NOMO-1 (cell line): ENCODE measurements around the gene GPANK1.

ENCODE experiments used
- DNase-seq, 2 experiments: peaks; one replicate each; lab custom pipeline; 2025; ENCODE audit not compliant: unreplicated experiment in 2 of 2; lab: John Stamatoyannopoulos, UW

The GPANK1 gene

DNA sequence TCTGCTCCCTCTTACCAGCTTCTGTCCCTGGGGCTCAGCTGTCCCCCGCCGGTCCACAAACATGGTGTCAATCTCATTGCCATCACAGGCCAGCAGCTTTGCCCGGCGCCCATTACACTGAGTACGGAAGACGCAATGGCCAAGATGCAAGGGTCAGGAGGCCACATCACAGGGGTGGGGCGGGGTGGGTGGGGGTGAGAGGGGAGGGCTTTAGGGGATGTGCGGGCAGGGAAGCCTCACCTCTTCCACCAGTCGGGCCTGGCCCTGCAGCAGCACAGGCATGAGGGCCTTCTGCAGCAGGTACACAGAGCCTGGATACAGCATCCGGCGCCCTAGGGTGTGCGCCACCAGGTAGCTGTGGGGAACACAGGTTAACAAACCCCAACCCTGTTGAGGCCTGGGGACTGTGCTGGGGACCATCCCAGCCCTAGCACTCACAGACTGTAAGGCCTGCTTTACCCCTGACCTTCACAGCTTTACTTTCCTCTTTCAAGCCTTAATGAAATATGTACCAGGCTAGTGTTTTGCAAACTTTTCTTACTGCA, 26.8 kb upstream of the GPANK1 start:
- no peak for DNase-seq

DNA sequence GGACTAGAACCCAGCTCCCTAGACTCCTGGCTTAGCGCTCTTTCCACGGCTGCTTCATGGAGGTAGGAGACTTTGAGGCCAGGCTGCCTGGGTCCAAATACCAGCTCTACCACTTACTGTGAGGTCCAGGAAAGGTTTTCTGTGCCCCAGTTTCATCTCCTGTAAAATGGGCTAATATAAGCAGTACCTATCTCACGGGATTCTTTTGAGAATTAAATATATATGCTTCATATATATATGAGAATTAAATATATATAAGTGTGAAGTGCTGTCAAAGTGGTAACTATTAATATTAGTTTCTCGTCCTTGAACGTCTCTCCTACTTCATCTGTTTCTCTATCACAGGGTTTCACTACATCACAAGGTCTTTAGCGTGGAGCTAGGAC, 26.3 kb upstream of the GPANK1 start:
- no peak for DNase-seq

DNA sequence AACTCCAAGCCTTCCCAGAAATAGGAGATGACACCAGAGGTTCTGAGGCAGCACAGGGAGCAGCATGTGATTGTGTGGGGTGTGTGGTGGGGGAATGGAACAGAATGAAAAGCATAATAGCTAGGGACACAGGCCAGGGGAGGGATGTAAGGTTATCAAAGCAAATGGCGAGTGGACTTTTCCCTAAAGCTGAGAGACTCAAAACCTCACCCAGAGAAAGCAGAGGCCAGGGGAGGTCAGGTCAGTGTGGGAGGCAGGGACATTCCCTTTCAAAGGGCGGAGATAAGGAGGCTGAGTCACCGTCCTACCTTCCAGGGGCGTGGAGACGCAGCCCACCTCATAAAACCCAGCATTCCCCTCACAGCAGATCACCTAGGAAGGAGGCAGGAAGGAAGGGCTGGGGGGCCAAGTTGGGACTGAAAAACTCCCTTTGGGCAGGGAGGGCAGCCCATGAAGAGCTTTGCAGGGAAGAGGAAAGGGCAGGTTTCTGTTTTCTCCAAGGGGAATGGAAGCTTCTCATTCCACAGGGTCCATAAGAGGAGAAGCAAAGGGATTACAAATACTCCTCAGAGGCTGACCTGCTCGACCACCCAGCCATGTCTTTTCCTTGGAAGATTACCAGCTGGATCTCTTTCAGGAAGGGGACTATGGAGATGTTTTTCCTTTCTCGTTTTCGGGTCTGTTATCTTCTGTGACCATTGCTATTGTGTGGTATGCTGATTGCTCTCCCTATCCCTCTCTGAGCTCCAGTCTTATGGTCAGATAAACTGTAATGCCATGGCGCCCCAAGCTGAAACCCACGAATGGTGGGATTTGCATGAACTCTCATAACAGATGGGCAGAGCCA, 25.7 kb upstream of the GPANK1 start:
- no peak for DNase-seq

DNA sequence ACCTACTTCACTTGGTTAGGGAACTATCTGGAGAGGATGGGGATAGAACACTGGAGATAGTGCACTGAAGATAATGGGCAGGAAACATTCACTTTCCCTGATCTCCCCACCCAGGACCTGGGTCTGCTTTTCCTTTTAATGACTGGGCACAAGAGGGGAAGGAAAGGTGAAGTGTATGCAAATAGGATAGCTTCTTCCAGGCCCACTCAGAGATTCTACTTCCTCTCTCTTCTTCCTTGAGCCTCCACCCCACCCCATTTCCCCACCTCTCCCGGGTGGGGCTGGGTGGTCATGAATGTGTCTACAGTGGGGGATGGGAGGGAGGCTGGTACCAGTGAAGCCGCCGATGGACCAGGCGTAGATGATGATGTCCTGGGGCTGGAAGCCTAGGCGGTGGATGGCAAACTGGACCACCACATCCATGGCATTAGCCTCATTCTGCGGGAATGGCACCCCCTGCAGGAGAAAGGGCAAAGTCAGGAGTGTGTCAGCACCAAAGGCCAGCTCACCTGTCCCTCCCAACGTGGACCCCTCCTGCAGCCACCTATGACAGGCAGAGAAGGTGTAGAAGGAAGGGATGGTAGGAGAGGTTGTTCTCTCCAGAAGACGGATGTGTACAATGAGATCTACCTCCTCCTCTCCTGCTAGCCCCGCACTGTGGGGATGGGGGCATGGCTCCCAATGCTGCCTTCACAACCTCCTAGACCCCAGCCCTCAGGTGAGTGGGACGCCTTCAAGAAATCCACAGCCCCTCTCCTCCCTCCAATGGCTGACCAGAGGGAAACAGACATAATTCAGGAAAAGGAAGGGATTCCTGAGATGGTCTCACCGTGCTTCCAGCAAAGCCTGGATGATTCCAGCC, 24.7 kb upstream of the GPANK1 start:
- no peak for DNase-seq

DNA sequence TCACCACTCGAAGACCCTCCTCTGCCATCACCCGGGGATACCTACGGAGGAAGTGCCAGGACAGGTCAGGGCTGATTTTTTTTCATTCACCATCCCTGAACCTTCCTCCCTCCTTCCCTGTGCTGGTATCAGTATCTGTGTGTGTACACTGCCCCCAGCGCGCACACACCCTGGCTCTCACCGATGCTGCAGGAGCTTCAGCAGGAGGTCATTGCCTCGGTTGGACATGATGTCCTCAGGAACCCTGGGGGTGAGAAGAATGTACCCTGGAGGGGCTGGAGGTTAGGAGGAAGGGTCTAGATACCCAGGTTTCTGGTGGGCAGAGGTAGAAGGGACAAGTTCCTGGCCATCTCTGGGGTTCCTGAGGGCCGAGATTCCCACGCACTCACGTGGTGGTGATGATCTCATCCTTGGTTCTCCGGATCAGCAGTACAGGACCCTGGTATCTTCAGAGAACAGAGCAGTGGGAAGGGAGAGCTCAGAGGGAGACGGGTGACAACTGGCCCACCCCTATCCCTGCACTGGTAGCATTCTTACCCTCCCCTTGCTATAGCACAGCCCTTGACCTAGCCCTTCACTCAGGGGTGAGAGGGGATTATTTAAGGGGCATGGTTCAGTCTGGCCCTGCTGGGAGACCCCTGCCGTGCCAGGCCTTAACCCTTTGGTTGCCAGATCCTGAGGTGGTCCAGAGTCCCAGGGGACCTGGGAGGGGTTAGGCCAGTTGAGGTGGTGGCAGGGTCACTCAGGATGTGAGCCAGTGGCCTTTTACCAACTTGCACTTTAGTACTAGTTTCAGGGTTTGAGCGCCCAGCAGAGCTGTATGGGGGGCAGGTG, 23.3 kb upstream of the GPANK1 start:
- DNase-seq, result no peak

DNA sequence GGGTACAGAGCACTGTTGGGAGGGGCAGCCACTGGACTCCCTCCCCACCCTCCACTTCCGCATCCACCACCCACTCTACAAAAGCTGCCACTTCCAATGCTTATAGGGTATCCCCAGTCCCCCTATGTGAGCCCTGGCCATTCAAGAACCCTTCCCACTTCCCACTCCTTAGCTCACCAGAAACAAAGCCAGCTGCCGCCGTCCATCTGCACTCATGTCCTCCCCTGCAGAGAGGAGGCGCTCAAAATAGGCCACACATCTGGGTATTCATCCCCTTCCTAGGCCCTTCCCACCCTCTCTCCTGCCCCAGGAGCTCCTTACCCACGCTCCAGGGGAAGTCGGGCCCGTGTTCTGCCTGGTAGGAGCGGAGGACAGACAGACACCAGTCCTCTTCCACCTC, 22.5 kb upstream of the GPANK1 start:
- DNase-seq, result no peak

DNA sequence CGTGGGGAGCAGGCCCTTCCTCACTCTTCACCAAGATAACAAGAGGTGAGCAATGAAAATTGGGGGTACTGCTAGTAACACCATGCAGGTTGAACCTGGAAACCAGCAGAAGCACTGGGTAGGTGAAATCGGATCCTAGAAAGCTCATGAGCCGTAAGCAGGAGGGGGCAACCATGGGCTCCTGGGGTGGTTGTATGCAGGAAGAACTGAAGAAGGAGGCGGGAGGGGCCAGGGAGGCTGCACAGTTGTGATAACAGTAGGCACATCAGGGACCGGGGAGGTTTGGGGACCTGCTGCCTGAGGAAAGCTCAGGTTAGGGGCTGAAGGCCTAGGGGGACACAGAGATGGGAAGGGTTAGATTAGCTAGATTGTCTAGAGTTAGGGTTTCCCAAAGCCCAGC, 21.7 kb upstream of the GPANK1 start:
- DNase-seq, result no peak

DNA sequence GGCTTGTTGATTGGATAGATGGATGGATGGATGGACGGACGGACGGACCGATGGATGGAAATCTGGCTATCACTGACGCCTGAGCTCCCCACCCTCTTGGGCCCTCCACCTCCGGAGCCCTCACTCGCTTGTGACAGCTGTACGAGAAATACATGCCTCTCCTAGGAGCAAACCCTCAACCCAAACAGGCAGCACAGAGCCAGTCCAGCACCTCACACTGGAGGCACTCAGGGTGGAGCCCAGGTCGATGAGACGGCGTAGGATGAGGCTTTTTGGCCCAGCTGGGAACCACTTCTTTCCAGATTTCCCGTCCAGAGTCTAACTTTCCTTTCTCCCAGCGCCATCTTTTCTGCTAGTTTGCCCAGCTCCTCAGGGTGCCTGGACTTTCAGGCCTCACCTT, 18.8 kb upstream of the GPANK1 start:
- no peak for DNase-seq

DNA sequence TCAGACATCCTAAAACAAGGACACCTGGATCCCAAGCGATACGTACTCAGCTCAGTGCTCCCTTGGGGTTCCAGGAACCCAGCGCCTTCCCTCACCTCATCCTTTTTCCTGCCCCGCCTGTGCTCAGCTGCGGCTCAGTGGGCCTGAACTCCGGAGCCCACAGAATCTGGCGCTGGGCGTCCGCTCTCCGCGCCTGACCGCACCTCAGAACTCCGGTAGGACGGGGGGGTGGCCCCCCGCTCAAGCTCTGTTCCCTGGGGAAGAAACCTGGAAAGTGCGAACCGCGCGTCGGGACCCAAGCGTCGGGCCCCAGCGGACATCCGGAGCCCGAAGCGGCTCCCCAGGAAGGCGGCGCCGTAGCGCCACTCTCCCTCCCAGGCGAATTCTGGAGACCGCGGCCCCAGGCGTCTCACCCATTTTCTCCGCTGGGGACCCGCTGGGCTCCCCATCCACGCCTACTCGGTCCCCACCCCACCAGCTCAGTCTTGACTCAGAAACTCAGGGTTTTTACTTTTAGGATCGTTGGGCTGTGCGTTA, 16.4 kb upstream of the GPANK1 start:
- DNase-seq, result no peak

DNA sequence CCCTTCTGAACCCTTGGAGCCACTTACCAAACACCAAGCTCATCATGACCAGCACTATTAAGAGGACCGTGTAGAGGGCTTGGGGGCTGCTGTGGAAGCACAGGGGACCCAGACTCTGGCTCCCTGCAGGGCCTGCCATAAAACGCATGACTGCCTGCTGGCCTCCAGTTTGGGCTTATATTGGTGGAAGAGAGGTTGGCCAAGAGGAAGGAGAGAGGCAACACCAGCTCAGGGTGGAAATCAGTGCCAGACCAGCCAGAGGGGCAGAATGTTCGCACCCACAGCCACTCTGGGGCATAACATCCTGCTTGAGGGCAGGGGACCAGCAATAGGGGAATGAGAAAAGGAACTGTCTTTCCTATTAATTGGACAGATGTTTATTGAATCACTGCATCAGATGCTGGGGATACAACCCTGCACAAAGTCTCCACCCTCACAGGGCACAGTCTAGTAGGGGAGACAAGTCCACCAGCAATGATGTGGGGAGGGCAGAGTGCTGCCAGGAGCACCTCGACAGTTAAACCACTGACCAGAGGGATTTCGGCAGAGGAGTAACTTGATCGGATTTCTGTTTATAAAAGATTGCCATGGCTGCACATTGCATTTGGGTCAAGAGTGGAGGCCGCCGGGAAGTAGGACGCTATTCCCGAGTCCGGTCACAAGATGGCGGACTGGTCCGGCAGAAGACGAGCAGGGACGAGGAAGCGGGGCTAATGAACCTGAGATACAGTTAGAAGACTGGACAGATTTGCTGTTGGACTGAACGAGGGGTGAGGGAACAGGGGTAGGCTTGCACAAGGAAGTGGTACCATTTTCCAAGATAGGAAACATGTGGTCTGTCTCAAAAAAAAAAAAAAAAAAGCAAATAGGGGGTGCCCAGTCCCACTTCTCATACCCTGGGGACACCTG, 15.7 kb upstream of the GPANK1 start, which contains the start of gene LY6G5C:
LY6G5C (minus strand) TSS at position 842 of the 909 bp plus-strand sequence; CDS start at position 148, 694 bp downstream.
- peak; percentile 64 to 76 for DNase-seq

DNA sequence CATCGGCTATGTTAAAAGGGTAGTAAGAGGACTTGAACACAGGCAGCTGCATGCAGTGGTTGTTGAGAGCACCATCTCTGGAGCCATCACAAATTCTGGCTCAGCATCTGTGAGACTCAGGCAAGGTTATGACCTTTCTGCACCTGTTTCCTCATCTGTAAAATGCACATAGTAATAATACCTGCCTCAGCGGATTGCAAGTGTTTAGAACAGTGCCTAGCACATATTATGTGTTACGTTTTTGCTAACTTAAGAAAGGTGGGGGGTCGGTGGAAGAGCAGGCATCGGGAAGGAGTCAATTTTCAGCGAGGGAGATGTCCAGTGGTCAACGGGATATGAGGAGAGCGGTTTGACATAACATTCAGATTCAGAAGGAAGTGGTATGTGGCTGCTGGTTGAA, 13.2 kb upstream of the GPANK1 start:
- DNase-seq, result no peak

DNA sequence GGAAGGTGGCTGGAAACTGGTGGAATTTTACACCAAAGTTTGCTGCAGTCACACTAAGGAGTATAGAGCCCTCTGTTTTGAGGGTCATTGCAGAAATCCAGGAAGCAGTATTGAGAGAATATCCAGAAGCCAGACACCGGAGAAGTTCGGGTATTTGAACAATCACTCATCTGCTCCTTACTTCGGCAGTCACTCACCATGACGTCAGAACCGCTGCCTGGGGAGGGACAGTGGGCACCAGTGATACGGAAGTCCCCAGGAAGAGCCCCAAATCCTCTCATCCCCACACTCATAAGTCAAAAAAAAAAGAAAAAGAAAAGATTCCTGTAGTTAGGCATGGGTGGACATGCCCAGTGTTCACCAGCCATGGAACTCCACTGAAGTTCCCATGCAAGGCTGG, 12.1 kb upstream of the GPANK1 start:
- no peak for DNase-seq

DNA sequence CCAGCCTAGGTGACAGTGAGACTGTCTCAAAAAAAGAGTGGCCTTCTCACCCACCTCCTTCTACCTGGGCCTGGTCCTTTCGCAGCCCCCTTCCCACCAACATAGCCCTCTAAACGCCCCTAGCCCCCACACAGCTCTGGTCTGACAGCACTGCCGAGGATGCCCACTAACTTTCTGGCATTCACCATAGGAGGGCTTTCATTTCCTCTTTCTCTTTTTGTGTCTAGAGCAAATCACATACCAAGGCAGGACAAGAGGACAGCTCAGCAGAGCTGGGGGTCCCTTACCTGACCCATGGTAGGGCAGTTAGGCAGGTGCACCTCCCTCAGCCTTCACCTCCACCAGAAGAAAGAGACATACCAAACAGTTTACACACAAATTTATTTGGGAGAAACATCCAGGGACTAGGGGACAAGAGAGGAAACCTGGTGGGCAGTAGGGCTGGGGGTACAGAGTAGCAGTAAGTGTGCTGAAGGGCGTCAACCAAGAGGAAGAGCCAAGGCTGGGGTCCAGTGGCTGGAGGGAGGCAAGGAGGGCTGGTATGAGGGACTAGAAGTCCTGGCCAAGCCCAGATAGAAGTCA, 11.6 kb upstream of the GPANK1 start:
- peak in 1 of 2 experiments; percentile 50 for DNase-seq

DNA sequence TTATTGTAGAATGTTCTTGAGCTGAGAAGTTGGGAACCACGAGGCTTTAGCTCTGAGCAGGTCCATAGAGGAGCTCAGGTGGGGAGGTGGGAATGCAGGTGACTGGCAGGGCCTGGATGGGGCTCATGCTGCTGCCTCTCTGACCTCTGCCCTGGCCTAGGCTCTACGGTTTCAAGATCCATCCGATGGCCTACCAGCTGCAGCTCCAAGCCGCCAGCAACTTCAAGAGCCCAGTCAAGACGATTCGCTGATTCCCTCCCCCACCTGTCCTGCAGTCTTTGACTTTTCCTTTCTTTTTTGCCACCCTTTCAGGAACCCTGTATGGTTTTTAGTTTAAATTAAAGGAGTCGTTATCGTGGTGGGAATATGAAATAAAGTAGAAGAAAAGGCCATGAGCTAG, 4.9 kb upstream of the GPANK1 start, which contains the start of gene LY6G5B:
LY6G5B (plus strand) TSS at position 301 of the 400 bp plus-strand sequence. CDS start 975 bp downstream, outside the sequence.
- DNase-seq, result no peak

DNA sequence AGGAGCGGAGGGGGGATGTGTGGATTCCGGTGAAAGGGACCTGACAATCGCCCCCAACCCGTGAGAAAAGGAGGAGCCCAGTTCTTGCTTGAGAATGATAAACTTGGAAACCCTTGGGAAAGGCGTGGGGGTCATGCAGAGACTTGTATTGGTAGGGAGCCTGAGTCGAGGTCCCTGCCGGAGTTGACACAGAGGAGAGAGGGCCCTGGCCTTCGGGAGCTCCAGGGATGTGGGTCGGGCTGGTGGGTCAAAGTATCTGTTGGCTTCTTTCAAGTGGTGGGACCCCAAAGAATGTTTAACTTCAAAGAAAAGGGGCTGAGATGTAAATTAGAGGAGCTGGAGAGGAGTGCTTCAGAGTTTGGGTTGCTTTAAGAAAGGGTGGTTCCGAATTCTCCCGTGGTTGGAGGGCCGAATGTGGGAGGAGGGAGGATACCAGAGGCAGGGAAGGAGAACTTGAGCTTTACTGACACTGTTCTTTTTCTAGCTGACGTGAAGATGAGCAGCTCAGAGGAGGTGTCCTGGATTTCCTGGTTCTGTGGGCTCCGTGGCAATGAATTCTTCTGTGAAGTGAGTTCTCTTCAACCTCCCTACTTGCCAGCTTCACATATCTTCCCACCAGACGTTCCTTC, 1.7 kb upstream of the GPANK1 start:
- no peak for DNase-seq

DNA sequence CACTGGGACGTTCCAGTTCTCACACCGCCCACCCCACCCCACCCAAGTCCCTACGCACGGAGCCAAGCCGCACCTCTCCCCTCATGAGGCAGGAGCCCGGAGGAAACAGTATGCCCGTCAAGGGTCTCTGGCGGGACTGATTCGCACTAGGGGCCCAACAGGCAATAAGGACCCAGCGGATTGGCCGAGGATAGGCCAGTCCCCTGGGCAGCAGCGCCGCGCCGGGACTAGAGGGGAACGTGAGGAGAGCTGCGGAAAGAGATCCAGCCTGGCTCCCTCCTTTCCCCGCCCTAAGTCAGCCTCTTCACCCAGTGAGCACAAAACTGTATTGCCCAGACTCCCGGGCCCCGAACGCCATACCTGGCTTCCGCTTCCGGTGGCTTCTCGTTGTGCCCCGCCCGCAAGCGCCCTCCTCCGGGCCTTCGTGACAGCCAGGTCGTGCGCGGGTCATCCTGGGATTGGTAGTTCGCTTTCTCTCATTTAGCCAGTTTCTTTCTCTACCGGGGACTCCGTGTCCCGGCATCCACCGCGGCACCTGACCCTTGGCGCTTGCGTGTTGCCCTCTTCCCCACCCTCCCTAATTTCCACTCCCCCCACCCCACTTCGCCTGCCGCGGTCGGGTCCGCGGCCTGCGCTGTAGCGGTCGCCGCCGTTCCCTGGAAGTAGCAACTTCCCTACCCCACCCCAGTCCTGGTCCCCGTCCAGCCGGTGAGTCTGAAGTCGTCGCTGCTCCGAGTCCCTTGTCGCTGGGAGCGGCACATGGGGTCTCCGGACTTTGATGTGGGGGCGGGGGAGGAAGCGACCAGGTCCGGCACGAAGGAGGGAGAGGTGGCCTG, 922 bp upstream of the GPANK1 start, which contains the start of gene CSNK2B:
CSNK2B (plus strand) TSS at position 580 of the 836 bp plus-strand sequence. CDS start 752 bp downstream, outside the sequence.
- peak; percentile 96 to 97 for DNase-seq
